VCaP (cell line): Measurements from ENCODE around the gene SELP.

Experiments
- H3K27ac ChIP-seq: fragments of 450-650 bp; 2 replicates; pipeline ENCODE4 v1.5.1; 2017
- TF ChIP-seq, protein P1 (sequence below): fragments of 450-650 bp; conservative IDR thresholded peaks from 2 replicates; pipeline ENCODE4 v1.5.1; 2017; ENCODE audit warnings: mild to moderate bottlenecking, moderate library complexity

The SELP gene

DNA sequence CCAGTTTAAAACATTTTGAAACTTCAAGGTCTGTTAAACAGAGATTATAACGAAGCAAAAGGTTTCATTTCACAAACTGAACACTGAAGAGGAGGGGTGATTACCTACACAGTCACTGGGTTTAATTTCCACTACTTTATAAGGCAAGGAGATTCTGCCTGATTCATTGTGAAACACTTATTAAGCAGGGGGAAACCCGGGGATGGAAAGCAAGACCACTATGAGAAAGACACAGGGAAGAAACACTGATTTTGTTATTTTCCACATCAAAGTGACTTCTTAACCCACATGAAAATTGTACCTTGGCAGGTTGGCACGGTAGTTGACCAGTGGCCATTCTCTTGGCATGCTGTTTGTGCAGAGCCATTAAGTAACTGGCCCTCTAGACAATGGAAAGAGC lies 35.5 kb downstream of the SELP start:
- no peak overlapping the region for H3K27ac ChIP-seq
- TF ChIP-seq, protein P1, sequence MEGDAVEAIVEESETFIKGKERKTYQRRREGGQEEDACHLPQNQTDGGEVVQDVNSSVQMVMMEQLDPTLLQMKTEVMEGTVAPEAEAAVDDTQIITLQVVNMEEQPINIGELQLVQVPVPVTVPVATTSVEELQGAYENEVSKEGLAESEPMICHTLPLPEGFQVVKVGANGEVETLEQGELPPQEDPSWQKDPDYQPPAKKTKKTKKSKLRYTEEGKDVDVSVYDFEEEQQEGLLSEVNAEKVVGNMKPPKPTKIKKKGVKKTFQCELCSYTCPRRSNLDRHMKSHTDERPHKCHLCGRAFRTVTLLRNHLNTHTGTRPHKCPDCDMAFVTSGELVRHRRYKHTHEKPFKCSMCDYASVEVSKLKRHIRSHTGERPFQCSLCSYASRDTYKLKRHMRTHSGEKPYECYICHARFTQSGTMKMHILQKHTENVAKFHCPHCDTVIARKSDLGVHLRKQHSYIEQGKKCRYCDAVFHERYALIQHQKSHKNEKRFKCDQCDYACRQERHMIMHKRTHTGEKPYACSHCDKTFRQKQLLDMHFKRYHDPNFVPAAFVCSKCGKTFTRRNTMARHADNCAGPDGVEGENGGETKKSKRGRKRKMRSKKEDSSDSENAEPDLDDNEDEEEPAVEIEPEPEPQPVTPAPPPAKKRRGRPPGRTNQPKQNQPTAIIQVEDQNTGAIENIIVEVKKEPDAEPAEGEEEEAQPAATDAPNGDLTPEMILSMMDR: no peak

DNA sequence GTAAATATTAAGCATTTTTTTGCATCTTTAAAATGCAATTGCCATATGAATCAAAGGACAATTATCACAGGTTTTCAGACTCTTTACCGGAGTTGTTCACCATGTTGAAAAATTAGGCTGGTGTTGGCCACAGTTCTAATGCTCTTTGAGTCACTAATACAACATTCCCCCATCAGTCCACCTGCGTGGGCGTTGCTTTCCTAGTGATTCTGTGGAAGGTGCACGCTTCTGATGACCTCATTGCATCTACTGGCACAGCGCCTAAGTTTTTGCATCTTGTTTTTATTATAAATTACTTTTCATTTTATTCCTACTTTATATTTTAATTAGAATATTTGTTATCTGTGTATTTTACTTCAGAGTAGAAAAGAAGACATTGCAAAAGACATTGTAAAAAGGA lies 39.0 kb downstream of the SELP start:
- TF ChIP-seq, protein P1: no peak
- H3K27ac ChIP-seq: no peak overlapping the region

DNA sequence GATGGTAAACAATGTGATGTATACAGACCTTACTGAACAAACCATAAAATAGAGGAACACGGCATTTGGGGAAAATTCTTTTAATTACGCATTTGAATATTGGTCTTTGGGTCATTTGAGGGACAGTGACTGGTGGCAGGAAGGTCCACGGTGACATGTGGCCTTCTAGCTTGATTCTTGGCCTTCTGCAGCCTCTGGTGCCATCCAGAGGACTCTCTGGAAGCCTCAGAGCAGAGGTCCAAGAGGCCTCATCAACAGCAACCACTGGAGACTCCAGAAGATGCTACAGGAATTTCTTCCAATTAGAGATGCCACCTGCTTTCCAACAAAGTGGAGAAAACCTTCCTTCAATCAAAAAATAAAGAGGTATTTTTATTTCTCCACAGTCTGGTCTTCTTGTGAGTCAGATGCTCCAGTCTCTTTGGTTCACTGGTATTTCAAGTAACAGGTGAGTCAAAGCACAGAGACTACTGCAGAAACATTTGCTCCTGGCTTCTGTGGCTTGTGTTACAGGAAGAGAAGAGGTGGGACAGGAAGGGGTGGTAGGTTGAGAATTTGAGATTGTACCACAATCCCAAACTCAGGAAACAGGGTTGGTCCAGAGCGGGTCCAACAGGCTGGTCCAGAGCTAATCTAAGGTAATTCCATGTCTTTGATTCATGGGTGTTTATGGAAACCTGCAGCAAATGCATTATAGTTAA lies 41.0 kb downstream of the SELP start:
- TF ChIP-seq, protein P1: no peak
- H3K27ac ChIP-seq: no peak overlapping the region

DNA sequence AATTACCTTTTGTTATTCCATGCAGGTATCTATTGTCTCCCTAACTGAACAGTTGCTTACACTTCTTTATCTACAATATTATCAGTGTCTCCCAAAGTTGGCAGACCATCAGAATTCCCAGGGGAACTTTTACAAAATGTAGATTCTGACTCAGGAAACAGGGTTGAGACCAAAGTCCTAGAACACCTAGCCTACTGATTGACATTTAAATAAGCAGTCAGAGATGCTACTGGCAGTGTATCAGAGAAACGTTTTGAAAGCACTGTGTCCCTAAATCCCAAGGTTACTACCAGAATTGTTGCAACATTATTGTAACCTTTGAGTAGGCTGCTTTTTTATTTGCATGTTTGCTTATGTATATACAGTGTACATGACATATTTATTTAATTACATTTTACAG lies 41.8 kb downstream of the SELP start:
- no peak overlapping the region for H3K27ac ChIP-seq
- TF ChIP-seq, protein P1: no peak

DNA sequence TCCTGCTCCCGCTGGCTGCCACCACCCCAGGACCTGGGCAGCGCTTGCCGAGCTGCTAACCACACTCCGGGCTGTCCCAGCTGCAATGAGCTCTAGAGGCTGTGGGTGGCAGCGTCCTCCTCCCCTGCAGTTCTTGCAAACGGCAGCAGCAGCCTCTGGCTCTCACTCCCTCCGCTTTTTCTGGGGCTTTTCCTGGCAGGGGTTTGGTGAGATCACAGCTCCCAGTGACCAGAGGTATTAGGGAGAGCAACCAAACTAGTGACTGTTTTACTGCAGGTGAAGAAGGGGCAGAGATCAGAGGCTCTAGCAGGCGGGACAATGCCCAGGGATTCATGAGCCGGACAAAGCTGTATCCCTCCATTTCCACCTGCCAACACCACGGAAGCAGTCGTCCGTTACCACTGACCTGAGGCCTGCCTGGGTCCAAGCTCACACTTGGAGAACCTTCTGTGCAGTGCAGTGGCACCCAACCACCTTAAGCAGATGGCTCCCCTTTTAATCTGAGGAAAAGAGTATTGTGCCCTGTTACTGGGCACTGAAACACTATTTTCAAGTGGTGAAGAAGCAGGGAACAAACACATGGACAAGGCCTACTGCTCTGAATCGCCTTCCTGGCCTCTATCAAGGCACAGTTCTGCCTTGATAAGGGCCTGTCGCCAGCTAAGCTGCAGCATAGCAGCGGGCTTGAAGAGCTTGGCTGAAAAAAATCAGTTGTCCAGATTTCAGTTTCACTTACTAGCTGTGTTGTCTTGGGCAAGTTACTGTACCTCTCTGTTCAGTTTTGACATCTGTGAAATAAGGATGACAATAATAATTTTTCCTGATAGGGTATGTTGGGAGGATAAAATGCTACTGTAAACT lies 43.3 kb downstream of the SELP start, which contains the start of gene F5:
F5 (minus strand) TSS at position 87 of the 861 bp plus-strand sequence. CDS start 95 bp downstream, outside the sequence.
- peak within 1 kb of the TSS; percentile 79 for H3K27ac ChIP-seq
- TF ChIP-seq, protein P1: peak; percentile 80

DNA sequence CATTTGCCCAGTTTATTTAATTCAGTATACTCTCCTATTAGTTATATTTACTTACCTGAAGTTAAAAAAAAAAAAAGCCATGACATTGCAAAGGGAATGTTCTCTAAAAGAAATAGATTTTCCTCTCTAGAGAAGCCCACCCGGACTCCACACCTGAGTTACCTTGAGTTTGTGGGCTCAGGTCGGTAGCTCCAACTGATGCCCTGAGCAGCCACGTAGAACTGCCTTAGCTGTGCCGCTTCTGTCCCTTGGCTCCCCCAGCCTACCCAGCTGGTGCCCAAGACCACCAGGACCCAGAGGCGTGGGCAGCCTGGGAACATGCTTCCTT lies 43.9 kb downstream of the SELP start:
- peak overlapping the region; percentile 79 for H3K27ac ChIP-seq
- TF ChIP-seq, protein P1: no peak

DNA sequence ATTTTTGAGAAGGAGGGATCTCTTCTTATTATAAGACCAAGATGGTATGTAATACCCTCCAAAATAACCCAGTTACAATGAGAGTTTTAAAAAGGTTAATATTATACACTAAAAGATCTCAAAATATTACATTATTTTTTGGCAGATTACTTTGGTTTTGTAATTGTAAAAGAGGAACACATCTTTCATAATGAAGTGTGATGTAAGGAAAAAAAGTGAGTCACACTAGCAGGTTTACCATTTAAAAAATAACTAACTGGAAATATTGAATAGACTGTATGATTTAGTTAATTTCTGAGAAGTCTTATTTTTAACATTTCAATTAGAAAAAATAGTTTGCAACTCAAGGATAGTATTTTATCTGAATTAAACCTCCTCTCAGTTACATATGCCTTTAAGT lies 44.7 kb downstream of the SELP start:
- TF ChIP-seq, protein P1: no peak
- peak overlapping the region; percentile 79 for H3K27ac ChIP-seq
